A549 (cell line): ENCODE results near the gene KIAA0753. TPM values are rescaled to one million over a fixed set of nuclear protein-coding genes. Genes with fewer than 3 reads are reported as not detected.

Experiments used
- ATAC-seq, 2 experiments: fragments of 200-7000 bp in 1 of 2; fragments of >200 bp in 1 of 2; cut with Nextera tagmentation in 1 of 2; cut with Tn5 transposase in 1 of 2; 3 replicates each; pipeline versions ENCODE4 v1.8.0 to v1.9.1; 2018 to 2020; ENCODE audit warnings: mild to moderate bottlenecking in 1 of 2, moderate library complexity in 1 of 2
- CTCF ChIA-PET: fragments of 300-600 bp; sonication (Branson Sonifier 250); formaldehyde crosslinking; extraction: SDS; loops from one replicate; lab custom pipeline; 2021; ENCODE audit warnings: antibody characterized with exemption, inconsistent platforms; lab: Yijun Ruan, JAX
- POLR2A ChIA-PET: fragments of 350-600 bp; formaldehyde crosslinking; extraction: SDS; loops from one replicate; lab custom pipeline; 2021; ENCODE audit warnings: antibody characterized with exemption, inconsistent platforms; lab: Yijun Ruan, JAX
- DNase-seq, 2 experiments: peaks; one replicate each; pipeline versions ENCODE4 v3.0.0 to v3.0.0-alpha.2; 2011 to 2016; ENCODE audit warnings: low read depth in 1 of 2, low spot score in 1 of 2
- FAIRE-seq: peaks from 2 replicates; lab custom pipeline; 2011; peaks lifted over from hg19 to GRCh38; lab: Jason Lieb, UNC
- H3K27ac ChIP-seq, 2 experiments: fragments of >200 bp; sonication (Bioruptor Twin); formaldehyde crosslinking; 3 replicates each; pipeline ENCODE4 v1.5.1; 2016 to 2017
- H3K4me1 ChIP-seq: fragments of >200 bp; sonication (Bioruptor Twin); formaldehyde crosslinking; 3 replicates; pipeline ENCODE4 v1.6.1; 2016
- H3K4me2 ChIP-seq: fragments of >200 bp; sonication (Bioruptor Twin); formaldehyde crosslinking; 3 replicates; pipeline ENCODE4 v1.6.1; 2016
- H3K4me3 ChIP-seq: fragments of >200 bp; sonication (Bioruptor Twin); formaldehyde crosslinking; 3 replicates; pipeline ENCODE4 v1.5.1; 2016
- H3K9me3 ChIP-seq: fragments of >200 bp; sonication (Bioruptor Twin); formaldehyde crosslinking; 3 replicates; pipeline ENCODE4 v1.6.1; 2016
- BHLHE40 ChIP-seq: IDR thresholded peaks from 2 replicates; pipeline ENCODE4 v1.6.1; 2012; ENCODE audit warnings: low read depth, low read length, inconsistent platforms
- CBX8 ChIP-seq: fragments of 200-600 bp; sonication (generic); IDR thresholded peaks from 2 replicates; pipeline ENCODE4 v1.6.1; 2016
- CHD2 ChIP-seq: fragments of 150-350 bp; IDR thresholded peaks from 2 replicates; pipeline ENCODE4 v1.6.1; 2014; ENCODE audit warnings: low read length; ENCODE audit not compliant: partially characterized antibody
- CHD4 ChIP-seq: fragments of 200-600 bp; sonication (generic); IDR thresholded peaks from 2 replicates; pipeline ENCODE4 v1.6.1; 2016; ENCODE audit warnings: antibody characterized with exemption, mild to moderate bottlenecking, borderline replicate concordance
- EHF ChIP-seq: fragments of 250-450 bp; sonication (Bioruptor Pico); IDR thresholded peaks from 2 replicates; pipeline ENCODE4 v1.5.0; 2020; ENCODE audit warnings: mild to moderate bottlenecking
- EHMT2 ChIP-seq: fragments of 200-600 bp; sonication (generic); IDR thresholded peaks from 2 replicates; pipeline ENCODE4 v1.6.1; 2016; ENCODE audit warnings: antibody characterized with exemption, low read depth, mild to moderate bottlenecking, moderate library complexity
- ELK1 ChIP-seq: fragments of 150-350 bp; IDR thresholded peaks from 2 replicates; pipeline ENCODE4 v1.6.1; 2014; ENCODE audit warnings: low read depth, mild to moderate bottlenecking, low read length
- EP300 ChIP-seq, 2 experiments: fragments of >200 bp; sonication (Bioruptor Twin); formaldehyde crosslinking; IDR thresholded peaks; 2 replicates in 1 of 2; 3 replicates in 1 of 2; pipeline ENCODE4 v1.6.1; 2016 to 2017
- FOSL2 ChIP-seq, 2 experiments: fragments of 450-650 bp in 1 of 2; fragments of >200 bp in 1 of 2; sonication (Bioruptor Twin) in 1 of 2; formaldehyde crosslinking; IDR thresholded peaks; 2 replicates each; pipeline versions ENCODE4 v1.5.0 to v1.6.1; 2016 to 2020; ENCODE audit warnings: mild to moderate bottlenecking in 1 of 2, moderate library complexity in 1 of 2
- HEYL ChIP-seq: fragments of 250-450 bp; sonication (Bioruptor Pico); IDR thresholded peaks from 2 replicates; pipeline ENCODE4 v1.8.0; 2021; ENCODE audit warnings: mild to moderate bottlenecking, moderate library complexity
- HOXB13 ChIP-seq: fragments of 250-450 bp; sonication (Bioruptor Pico); IDR thresholded peaks from 2 replicates; pipeline ENCODE4 v1.5.0; 2020; ENCODE audit warnings: low read depth, mild to moderate bottlenecking, moderate library complexity
- KDM5A ChIP-seq: fragments of 200-600 bp; sonication (generic); IDR thresholded peaks from 2 replicates; pipeline ENCODE4 v1.6.1; 2016; ENCODE audit warnings: antibody characterized with exemption, mild to moderate bottlenecking
- MAFK ChIP-seq: fragments of 450-650 bp; IDR thresholded peaks from 2 replicates; pipeline ENCODE4 v1.6.1; 2014; ENCODE audit not compliant: partially characterized antibody
- MAX ChIP-seq: IDR thresholded peaks from 2 replicates; pipeline ENCODE4 v1.6.1; 2012
- MYC ChIP-seq: IDR thresholded peaks from 2 replicates; pipeline ENCODE4 v1.6.1; 2012; ENCODE audit warnings: mild to moderate bottlenecking, inconsistent platforms, low read length, improper control_type of control experiment, borderline replicate concordance
- NR3C1 ChIP-seq: fragments of >200 bp; sonication (Bioruptor Twin); formaldehyde crosslinking; IDR thresholded peaks from 3 replicates; pipeline ENCODE4 v1.6.1; 2017
- PBX3 ChIP-seq: IDR thresholded peaks from 2 replicates; pipeline ENCODE4 v1.6.1; 2012
- RAD21 ChIP-seq, 2 experiments: fragments of >200 bp in 1 of 2; sonication (Bioruptor Twin) in 1 of 2; formaldehyde crosslinking in 1 of 2; IDR thresholded peaks in 1 of 2; conservative IDR thresholded peaks in 1 of 2; 2 replicates in 1 of 2; 3 replicates in 1 of 2; pipeline ENCODE4 v1.6.1; 2012 to 2018; ENCODE audit warnings: inconsistent platforms in 1 of 2
- RCOR1 ChIP-seq: fragments of 150-350 bp; IDR thresholded peaks from 2 replicates; pipeline ENCODE4 v1.6.1; 2014; ENCODE audit warnings: antibody characterized with exemption, low read length, low read depth
- SMC3 ChIP-seq: fragments of >200 bp; sonication (Bioruptor Twin); formaldehyde crosslinking; IDR thresholded peaks from 3 replicates; pipeline ENCODE4 v1.6.1; 2018; ENCODE audit warnings: inconsistent platforms
- WGBS: methylation state at CpG from one replicate; pipeline ENCODE4 v1.1.6; 2017; ENCODE audit errors: missing lambda C conversion rate; 5-methylcytosine and 5-hydroxymethylcytosine counted together
- polyA plus RNA-seq, 4 experiments: library from polyadenylated mRNA; depleted of rRNA in 3 of 4; stranded (reverse); fragments of >200 nt; fragmentation: RNase III in 1 of 4; extraction: RNeasy Plus Mini Kit Qiagen cat#74134 plus additional on column Dnase treatment in 1 of 4; gene quantifications; 2 replicates in 3 of 4; 3 replicates in 1 of 4; pipeline ENCODE4 v1.2.3, GENCODE V29; 2011 to 2017
- TF ChIP-seq, protein P1 (sequence below): fragments of 200-600 bp; sonication (generic); IDR thresholded peaks from 2 replicates; pipeline ENCODE4 v1.6.1; 2016; ENCODE audit warnings: antibody characterized with exemption, mild to moderate bottlenecking, moderate library complexity

Gene KIAA0753
- polyA plus RNA-seq, 2 of the 4 experiments (the other 2 are of a cell fraction), result 13.6 to 15.2 TPM

DNA sequence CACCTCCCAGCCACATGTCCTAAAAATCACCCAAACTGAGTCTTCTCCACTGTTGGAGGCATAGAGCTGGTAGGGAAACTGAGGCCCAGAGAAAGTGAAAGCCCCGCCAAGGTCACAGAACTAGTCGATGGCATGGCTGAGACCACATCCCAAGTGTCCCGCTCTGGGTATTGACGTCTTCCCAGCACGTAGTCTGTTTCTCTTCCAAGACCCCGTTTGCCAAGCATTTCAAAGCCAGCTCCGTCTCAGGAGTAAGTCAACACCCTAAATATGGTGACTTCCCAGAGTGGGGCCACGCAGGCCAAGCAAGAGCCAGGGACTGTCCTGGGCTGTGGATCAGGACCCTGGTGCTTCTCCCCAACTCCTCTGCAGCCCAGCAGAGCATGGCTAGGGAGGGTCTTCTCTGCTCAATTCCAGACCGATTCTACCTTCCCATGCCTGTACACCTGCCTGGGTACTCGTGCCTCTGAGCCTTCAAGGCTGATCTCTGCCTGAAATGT lies 103.9 kb downstream of the KIAA0753 start:
- ATAC-seq (no peak; a peak in 1 of 6 replicates), FAIRE-seq (no peak), DNase-seq (no peak)
- TF ChIP-seq CBX8, result no peak
- no peak for TF ChIP-seq ELK1
- no peak for TF ChIP-seq PBX3
- TF ChIP-seq EHF (CRISPR knock-in tag), result no peak
- no peak for TF ChIP-seq MAFK
- TF ChIP-seq MYC, result no peak
- ChIA-PET POLR2A (no interaction called here), CTCF (interaction anchor here (1.6 kb wide), 2 partner anchors 19 to 63 kb away, joined by 5 read pairs; no protein-coding TSS in a partner anchor)
- no peak overlapping the region for H3K4me3 ChIP-seq
- 75% methylated on average over 10 of the region's 10 CpGs for WGBS
- H3K27ac ChIP-seq, result no peak overlapping the region
- no peak overlapping the region for H3K4me2 ChIP-seq
- no peaks in the 10 kb centered on the region for H3K4me1 ChIP-seq
- peaks cover 5% of the 10 kb centered on the region; the same call in 2 of the 3 replicates for H3K9me3 ChIP-seq

GRCh38 chr17:6536053-6536452 lies 104.5 kb downstream of the KIAA0753 start:
- ATAC-seq (no peak), DNase-seq (no peak), FAIRE-seq (no peak)
- Histone ChIP-seq H3K27ac (no peak overlapping the region), H3K9me3 (peaks cover 5% of the 10 kb centered on the region; the same call in 2 of the 3 replicates), H3K4me1 (no peaks in the 10 kb centered on the region), H3K4me2 (no peak overlapping the region), H3K4me3 (no peak overlapping the region)
- TF ChIP-seq EHMT2, result no peak
- TF ChIP-seq NR3C1, result no peak
- TF ChIP-seq RAD21 (conservative IDR thresholded peaks at IDR 0.05 in 1 of 2, IDR thresholded peaks at IDR 0.05 in 1 of 2), result no peak
- no peak for TF ChIP-seq CHD4
- TF ChIP-seq, protein P1, sequence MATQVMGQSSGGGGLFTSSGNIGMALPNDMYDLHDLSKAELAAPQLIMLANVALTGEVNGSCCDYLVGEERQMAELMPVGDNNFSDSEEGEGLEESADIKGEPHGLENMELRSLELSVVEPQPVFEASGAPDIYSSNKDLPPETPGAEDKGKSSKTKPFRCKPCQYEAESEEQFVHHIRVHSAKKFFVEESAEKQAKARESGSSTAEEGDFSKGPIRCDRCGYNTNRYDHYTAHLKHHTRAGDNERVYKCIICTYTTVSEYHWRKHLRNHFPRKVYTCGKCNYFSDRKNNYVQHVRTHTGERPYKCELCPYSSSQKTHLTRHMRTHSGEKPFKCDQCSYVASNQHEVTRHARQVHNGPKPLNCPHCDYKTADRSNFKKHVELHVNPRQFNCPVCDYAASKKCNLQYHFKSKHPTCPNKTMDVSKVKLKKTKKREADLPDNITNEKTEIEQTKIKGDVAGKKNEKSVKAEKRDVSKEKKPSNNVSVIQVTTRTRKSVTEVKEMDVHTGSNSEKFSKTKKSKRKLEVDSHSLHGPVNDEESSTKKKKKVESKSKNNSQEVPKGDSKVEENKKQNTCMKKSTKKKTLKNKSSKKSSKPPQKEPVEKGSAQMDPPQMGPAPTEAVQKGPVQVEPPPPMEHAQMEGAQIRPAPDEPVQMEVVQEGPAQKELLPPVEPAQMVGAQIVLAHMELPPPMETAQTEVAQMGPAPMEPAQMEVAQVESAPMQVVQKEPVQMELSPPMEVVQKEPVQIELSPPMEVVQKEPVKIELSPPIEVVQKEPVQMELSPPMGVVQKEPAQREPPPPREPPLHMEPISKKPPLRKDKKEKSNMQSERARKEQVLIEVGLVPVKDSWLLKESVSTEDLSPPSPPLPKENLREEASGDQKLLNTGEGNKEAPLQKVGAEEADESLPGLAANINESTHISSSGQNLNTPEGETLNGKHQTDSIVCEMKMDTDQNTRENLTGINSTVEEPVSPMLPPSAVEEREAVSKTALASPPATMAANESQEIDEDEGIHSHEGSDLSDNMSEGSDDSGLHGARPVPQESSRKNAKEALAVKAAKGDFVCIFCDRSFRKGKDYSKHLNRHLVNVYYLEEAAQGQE, result no peak
- no peak for TF ChIP-seq MAX
- no peak for TF ChIP-seq MAFK
- no peak for TF ChIP-seq SMC3
- TF ChIP-seq BHLHE40, result no peak
- no peak for TF ChIP-seq CHD2
- no peak for TF ChIP-seq KDM5A
- no peak for TF ChIP-seq RCOR1
- TF ChIP-seq EP300 (IDR thresholded peaks at IDR 0.05), result no peak
- TF ChIP-seq HOXB13 (CRISPR knock-in tag), result no peak
- no peak for TF ChIP-seq HEYL (CRISPR knock-in tag)
- no peak for TF ChIP-seq FOSL2 (IDR thresholded peaks at IDR 0.05)
- no peak for TF ChIP-seq FOSL2 (CRISPR knock-in tag; IDR thresholded peaks at IDR 0.05)
- WGBS, result 88% methylated on average over 10 of the region's 10 CpGs
- ChIA-PET CTCF (interaction anchor here (0.6 to 1.6 kb wide), 3 partner anchors 18 to 476 kb away, joined by 3 to 5 read pairs (median 5); no protein-coding TSS in a partner anchor), POLR2A (no interaction called here)
